Gastrocnemius medialis (tissue), 4 donors: ENCODE data around the gene LCLAT1.

Experiments
- POLR2A ChIP-seq, 2 donors: fragments of 450-650 bp; IDR thresholded peaks; one replicate each; pipeline ENCODE4 v1.6.1; 2017; ENCODE audit warnings: antibody characterized with exemption in 2 of 2, mild to moderate bottlenecking in 2 of 2, moderate library complexity in 2 of 2
- TF ChIP-seq, protein P1 (sequence below), 5 experiments: fragments of 450-650 bp in 3 of 5; fragments of 200-600 bp in 2 of 5; sonication (generic) in 2 of 5; IDR thresholded peaks in 4 of 5; conservative IDR thresholded peaks in 1 of 5; 1 replicate in 4 of 5; 2 replicates in 1 of 5; pipeline ENCODE4 v1.5.1; 2016 to 2019; ENCODE audit warnings: antibody characterized with exemption in 5 of 5, mild to moderate bottlenecking in 3 of 5, moderate library complexity in 3 of 5

DNA sequence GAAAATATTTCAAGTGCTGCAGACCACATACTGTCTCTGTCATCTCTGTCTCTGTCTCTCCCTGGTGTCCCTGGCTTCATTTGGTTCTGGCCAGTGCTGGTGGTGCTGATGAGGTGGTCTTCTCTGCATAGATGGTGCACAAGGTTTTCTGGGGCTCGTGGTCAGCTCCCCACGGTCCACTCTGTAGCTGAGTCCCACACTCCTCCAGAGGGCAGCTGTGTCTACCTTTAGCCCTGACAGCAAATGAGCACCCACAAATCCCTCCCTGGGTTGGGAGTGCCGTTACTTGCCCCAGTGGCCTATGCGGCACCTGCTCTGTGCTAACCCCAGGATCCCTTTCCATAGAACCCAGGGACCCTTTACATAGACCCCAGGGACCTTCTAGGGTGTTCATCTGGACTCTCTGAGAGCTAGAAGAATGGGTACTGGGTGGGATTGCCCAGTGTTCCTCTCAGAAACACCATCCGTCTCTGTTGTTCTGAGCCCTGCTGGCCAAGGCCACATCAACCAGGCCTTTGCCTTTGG is 230.9 kb downstream of the LCLAT1 start:
- no peak for TF ChIP-seq POLR2A (IDR thresholded peaks at IDR 0.05)
- TF ChIP-seq, protein P1, sequence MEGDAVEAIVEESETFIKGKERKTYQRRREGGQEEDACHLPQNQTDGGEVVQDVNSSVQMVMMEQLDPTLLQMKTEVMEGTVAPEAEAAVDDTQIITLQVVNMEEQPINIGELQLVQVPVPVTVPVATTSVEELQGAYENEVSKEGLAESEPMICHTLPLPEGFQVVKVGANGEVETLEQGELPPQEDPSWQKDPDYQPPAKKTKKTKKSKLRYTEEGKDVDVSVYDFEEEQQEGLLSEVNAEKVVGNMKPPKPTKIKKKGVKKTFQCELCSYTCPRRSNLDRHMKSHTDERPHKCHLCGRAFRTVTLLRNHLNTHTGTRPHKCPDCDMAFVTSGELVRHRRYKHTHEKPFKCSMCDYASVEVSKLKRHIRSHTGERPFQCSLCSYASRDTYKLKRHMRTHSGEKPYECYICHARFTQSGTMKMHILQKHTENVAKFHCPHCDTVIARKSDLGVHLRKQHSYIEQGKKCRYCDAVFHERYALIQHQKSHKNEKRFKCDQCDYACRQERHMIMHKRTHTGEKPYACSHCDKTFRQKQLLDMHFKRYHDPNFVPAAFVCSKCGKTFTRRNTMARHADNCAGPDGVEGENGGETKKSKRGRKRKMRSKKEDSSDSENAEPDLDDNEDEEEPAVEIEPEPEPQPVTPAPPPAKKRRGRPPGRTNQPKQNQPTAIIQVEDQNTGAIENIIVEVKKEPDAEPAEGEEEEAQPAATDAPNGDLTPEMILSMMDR (IDR thresholded peaks at IDR 0.05 in 4 of 5, conservative IDR thresholded peaks at IDR 0.05 in 1 of 5): no peak
